SK-N-SH (cell line): Measurements from ENCODE around the gene EXOC7. TPM values are rescaled to one million over a fixed set of nuclear protein-coding genes. Genes with fewer than 3 reads are reported as not detected.

Source experiments
- CTCF ChIA-PET: fragments of 300-600, 350-600 bp; formaldehyde crosslinking; extraction: SDS; loops from one replicate; lab custom pipeline; 2021; lab: Yijun Ruan, JAX
- POLR2A ChIA-PET: fragments of 350-600 bp; sonication (Branson Sonifier 250); formaldehyde crosslinking; extraction: SDS; loops from one replicate; lab custom pipeline; 2020; ENCODE audit warnings: antibody characterized with exemption, inconsistent platforms; lab: Yijun Ruan, JAX
- DNase-seq: peaks from one replicate; pipeline ENCODE4 v3.0.0; 2012
- H2AFZ ChIP-seq: fragments of 200-600 bp; sonication (generic); 2 replicates; pipeline ENCODE4 v1.8.1; 2016; ENCODE audit warnings: antibody characterized with exemption, mild to moderate bottlenecking, low read depth
- H3F3A ChIP-seq: fragments of 200-600 bp; sonication (generic); replicated peaks from 2 replicates; pipeline ENCODE3; 2016; ENCODE audit warnings: antibody characterized with exemption, mild to moderate bottlenecking; ENCODE audit not compliant: insufficient read depth
- H3K27ac ChIP-seq, 2 experiments: fragments of 200-500 bp in 1 of 2; fragments of 200-600 bp in 1 of 2; sonication (Bioruptor generic) in 1 of 2; sonication (generic), shearing (Covaris generic) in 1 of 2; 2 replicates each; pipeline versions ENCODE4 v1.5.1 to v1.6.1; 2014 to 2016; ENCODE audit warnings: low read depth in 2 of 2, inconsistent platforms in 1 of 2, low read length in 1 of 2, mild to moderate bottlenecking in 1 of 2, mixed read lengths in 1 of 2
- H3K27me3 ChIP-seq: fragments of 200-600 bp; sonication (generic), shearing (Covaris generic); 2 replicates; pipeline ENCODE4 v1.6.1; 2016; ENCODE audit warnings: mixed run types; ENCODE audit not compliant: insufficient read depth
- H3K36me3 ChIP-seq, 2 experiments: fragments of 200-500 bp in 1 of 2; fragments of 200-600 bp in 1 of 2; sonication (Bioruptor generic) in 1 of 2; sonication (generic) in 1 of 2; replicated peaks in 1 of 2; 2 replicates each; pipeline versions ENCODE3 to v1.5.1; 2014 to 2016; ENCODE audit warnings: low read length in 1 of 2, mild to moderate bottlenecking in 1 of 2; ENCODE audit not compliant: insufficient read depth in 2 of 2, control insufficient read depth in 1 of 2
- H3K4me1 ChIP-seq, 2 experiments: fragments of 200-500 bp in 1 of 2; fragments of 200-600 bp in 1 of 2; sonication (Bioruptor generic) in 1 of 2; sonication (generic), shearing (Covaris generic) in 1 of 2; 2 replicates each; pipeline versions ENCODE4 v1.5.1 to v1.6.1; 2014 to 2016; ENCODE audit warnings: low read depth in 1 of 2, low read length in 1 of 2, mixed run types in 1 of 2; ENCODE audit not compliant: insufficient read depth in 2 of 2, control insufficient read depth in 1 of 2
- H3K4me2 ChIP-seq: fragments of 200-600 bp; sonication (generic), shearing (Covaris generic); 2 replicates; pipeline ENCODE4 v1.6.1; 2017; ENCODE audit warnings: mixed run types
- H3K4me3 ChIP-seq, 2 experiments: fragments of 200-500 bp in 1 of 2; fragments of 200-600 bp in 1 of 2; sonication (Bioruptor generic) in 1 of 2; sonication (generic), shearing (Covaris generic) in 1 of 2; 2 replicates each; pipeline versions ENCODE4 v1.5.1 to v1.8.1; 2014 to 2016; ENCODE audit warnings: low read depth in 2 of 2, inconsistent platforms in 1 of 2, low read length in 1 of 2, mild to moderate bottlenecking in 1 of 2, mixed read lengths in 1 of 2, moderate library complexity in 1 of 2
- H3K79me2 ChIP-seq: fragments of 200-600 bp; sonication (generic); 2 replicates; pipeline ENCODE4 v1.8.1; 2017; ENCODE audit warnings: mild to moderate bottlenecking; ENCODE audit not compliant: insufficient read depth
- H3K9ac ChIP-seq: fragments of 200-600 bp; sonication (generic); 2 replicates; pipeline ENCODE4 v1.6.1; 2017; ENCODE audit warnings: mixed run types
- H3K9me2 ChIP-seq: fragments of 200-600 bp; sonication (generic); 2 replicates; pipeline ENCODE4 v1.6.1; 2017; ENCODE audit warnings: mixed run types
- H3K9me3 ChIP-seq: fragments of 200-600 bp; sonication (generic); 2 replicates; pipeline ENCODE4 v1.6.1; 2017; ENCODE audit warnings: mixed run types, mild to moderate bottlenecking, moderate library complexity
- H4K20me1 ChIP-seq: fragments of 200-600 bp; sonication (generic); 2 replicates; pipeline ENCODE4 v1.6.1; 2017; ENCODE audit warnings: mild to moderate bottlenecking, mixed run types; ENCODE audit not compliant: insufficient read depth
- FOXJ3 ChIP-seq: sonication (generic); formaldehyde crosslinking; IDR thresholded peaks from 2 replicates; pipeline ENCODE4 v1.5.1; 2020; ENCODE audit warnings: mild to moderate bottlenecking, missing genetic modification reagents
- GABPA ChIP-seq: IDR thresholded peaks from 2 replicates; pipeline ENCODE4 v1.4.0; 2012; ENCODE audit warnings: low read depth, mild to moderate bottlenecking
- GATA2 ChIP-seq: sonication (generic); formaldehyde crosslinking; IDR thresholded peaks from 2 replicates; pipeline ENCODE4 v1.5.0; 2020; ENCODE audit warnings: mild to moderate bottlenecking, missing genetic modification reagents
- MEF2A ChIP-seq: IDR thresholded peaks from 2 replicates; pipeline ENCODE4 v1.4.0; 2012; ENCODE audit warnings: low read depth, borderline replicate concordance
- MXI1 ChIP-seq: IDR thresholded peaks from 2 replicates; pipeline ENCODE4 v1.6.1; 2012; ENCODE audit warnings: mild to moderate bottlenecking, low read depth, low read length, improper control_type of control experiment
- RXRA ChIP-seq: IDR thresholded peaks from 2 replicates; pipeline ENCODE4 v1.4.0; 2012; ENCODE audit warnings: low read depth, mild to moderate bottlenecking, borderline replicate concordance
- TAF1 ChIP-seq: IDR thresholded peaks from 2 replicates; pipeline ENCODE4 v1.6.1; 2012; ENCODE audit warnings: low read depth, mild to moderate bottlenecking, low read length, moderate library complexity, borderline replicate concordance
- TCF12 ChIP-seq: IDR thresholded peaks from 2 replicates; pipeline ENCODE4 v1.4.0; 2012
- TEAD4 ChIP-seq: IDR thresholded peaks from 2 replicates; pipeline ENCODE4 v1.4.0; 2012; ENCODE audit warnings: mild to moderate bottlenecking, borderline replicate concordance; ENCODE audit not compliant: insufficient read depth
- USF2 ChIP-seq: fragments of 150-350 bp; IDR thresholded peaks from 2 replicates; pipeline ENCODE4 v1.6.1; 2017; ENCODE audit warnings: antibody characterized with exemption, low read length, low read depth, borderline replicate concordance
- YY1 ChIP-seq: IDR thresholded peaks from 2 replicates; pipeline ENCODE4 v1.4.0; 2012; ENCODE audit warnings: low read depth, mild to moderate bottlenecking
- WGBS: methylation state at CpG from one replicate; pipeline ENCODE4 v1.1.6; 2017; ENCODE audit warnings: low lambda C conversion rate; 5-methylcytosine and 5-hydroxymethylcytosine counted together
- polyA plus RNA-seq, 3 experiments: library from polyadenylated mRNA; depleted of rRNA; stranded (reverse); fragments of >200 nt; gene quantifications; 2 replicates each; pipeline ENCODE4 v1.2.3, GENCODE V29; 2012

Gene EXOC7
- polyA plus RNA-seq, 1 of the 3 experiments (the other 2 are of a cell fraction), result 129 TPM

- Histone ChIP-seq H3K4me3 (no peak overlapping the region), H3K9ac (no peak overlapping the region), H3K9me3 (no peaks in the 10 kb centered on the region), H3K27me3 (no peaks in the 10 kb centered on the region), H4K20me1 (no peaks in the 10 kb centered on the region), H3K27ac (no peak overlapping the region), H2AFZ (no peak overlapping the region), H3K9me2 (no peaks in the 10 kb centered on the region), H3K36me3 (no peaks in the 10 kb centered on the region), H3K4me1 (no peaks in the 10 kb centered on the region), H3F3A (no peaks in the 10 kb centered on the region), H3K79me2 (no peaks in the 10 kb centered on the region), H3K4me2 (no peak overlapping the region)
- TF ChIP-seq RXRA (no peak), FOXJ3 (CRISPR knock-in tag) (no peak), GABPA (no peak)
- ChIA-PET CTCF (interaction anchor here (1.0 to 18.8 kb wide), 6 partner anchors 10 to 171 kb away, joined by 3 to 332 read pairs (median 4); no protein-coding TSS in a partner anchor), POLR2A (interaction anchor here (0.6 kb wide), 1 partner anchor 1096 kb away, joined by 3 read pairs; no protein-coding TSS in a partner anchor)
- no peak for DNase-seq
- WGBS, result 79% methylated on average over 21 of the region's 21 CpGs
Observed at GRCh38 chr17:76131051-76131691, 27.6 kb upstream of the EXOC7 start.

- H3K9me2 ChIP-seq, result no peaks in the 10 kb centered on the region
- 82% methylated on average over 10 of the region's 13 CpGs for WGBS
- POLR2A ChIA-PET, result interaction anchor here (0.6 kb wide), 1 partner anchor 1096 kb away, joined by 3 read pairs; no protein-coding TSS in a partner anchor
Observed at GRCh38 chr17:76130473-76130872, 26.9 kb upstream of the EXOC7 start.

GRCh38 chr17:76125922-76126321 is 22.3 kb upstream of the EXOC7 start:
- Histone ChIP-seq H3K36me3 (no peaks in the 10 kb centered on the region), H2AFZ (no peak overlapping the region), H3K27me3 (no peaks in the 10 kb centered on the region), H3K79me2 (no peaks in the 10 kb centered on the region), H3K4me3 (no peak overlapping the region), H4K20me1 (no peaks in the 10 kb centered on the region), H3K9me2 (no peaks in the 10 kb centered on the region), H3K9me3 (no peaks in the 10 kb centered on the region), H3F3A (no peaks in the 10 kb centered on the region), H3K4me1 (no peaks in the 10 kb centered on the region; a peak in 1 of 4 replicates), H3K27ac (no peak overlapping the region), H3K9ac (no peak overlapping the region), H3K4me2 (no peak overlapping the region)
- POLR2A ChIA-PET, result no interaction called here
- 92% methylated on average over 1 of the region's 1 CpG for WGBS
- CTCF ChIA-PET, result interaction anchor here (0.8 to 18.8 kb wide), 14 partner anchors 14 to 272 kb away, joined by 3 to 332 read pairs (median 4); partner anchors contain the start of genes CDK3, EXOC7 and FOXJ1
- no peak for DNase-seq
- TF ChIP-seq TCF12 (no peak), MEF2A (no peak), GATA2 (CRISPR knock-in tag) (no peak)
- TF ChIP-seq, all 33 proteins: peak for 0

More at GRCh38 chr17:76130473-76130872, 26.9 kb upstream of the EXOC7 start:
- no peaks in the 10 kb centered on the region for H3K4me1 ChIP-seq
- H3K9ac ChIP-seq, result no peak overlapping the region
- no peak overlapping the region for H3K4me2 ChIP-seq
- H3K27ac ChIP-seq, result no peak overlapping the region
- no peak for DNase-seq
- H3K9me3 ChIP-seq, result no peaks in the 10 kb centered on the region
- no peaks in the 10 kb centered on the region for H3K36me3 ChIP-seq
- TF ChIP-seq USF2 (no peak), TEAD4 (no peak), TAF1 (no peak), MXI1 (no peak), MEF2A (no peak), YY1 (no peak)
- no peaks in the 10 kb centered on the region for H3K27me3 ChIP-seq
- no peak overlapping the region for H3K4me3 ChIP-seq
- no peak overlapping the region for H2AFZ ChIP-seq
- H4K20me1 ChIP-seq, result no peaks in the 10 kb centered on the region
- no peaks in the 10 kb centered on the region for H3K79me2 ChIP-seq
- CTCF ChIA-PET, result interaction anchor here (0.9 to 18.8 kb wide), 7 partner anchors 9 to 200 kb away, joined by 3 to 332 read pairs (median 4); no protein-coding TSS in a partner anchor
- H3F3A ChIP-seq, result no peaks in the 10 kb centered on the region
